Activated naive CD4-positive, alpha-beta T cell (primary cell): ENCODE results near the gene CD27.

ENCODE experiments used
- DNase-seq, 4 experiments: peaks; one replicate each; lab custom pipeline; 2025; lab: John Stamatoyannopoulos, UW

The CD27 gene

DNA sequence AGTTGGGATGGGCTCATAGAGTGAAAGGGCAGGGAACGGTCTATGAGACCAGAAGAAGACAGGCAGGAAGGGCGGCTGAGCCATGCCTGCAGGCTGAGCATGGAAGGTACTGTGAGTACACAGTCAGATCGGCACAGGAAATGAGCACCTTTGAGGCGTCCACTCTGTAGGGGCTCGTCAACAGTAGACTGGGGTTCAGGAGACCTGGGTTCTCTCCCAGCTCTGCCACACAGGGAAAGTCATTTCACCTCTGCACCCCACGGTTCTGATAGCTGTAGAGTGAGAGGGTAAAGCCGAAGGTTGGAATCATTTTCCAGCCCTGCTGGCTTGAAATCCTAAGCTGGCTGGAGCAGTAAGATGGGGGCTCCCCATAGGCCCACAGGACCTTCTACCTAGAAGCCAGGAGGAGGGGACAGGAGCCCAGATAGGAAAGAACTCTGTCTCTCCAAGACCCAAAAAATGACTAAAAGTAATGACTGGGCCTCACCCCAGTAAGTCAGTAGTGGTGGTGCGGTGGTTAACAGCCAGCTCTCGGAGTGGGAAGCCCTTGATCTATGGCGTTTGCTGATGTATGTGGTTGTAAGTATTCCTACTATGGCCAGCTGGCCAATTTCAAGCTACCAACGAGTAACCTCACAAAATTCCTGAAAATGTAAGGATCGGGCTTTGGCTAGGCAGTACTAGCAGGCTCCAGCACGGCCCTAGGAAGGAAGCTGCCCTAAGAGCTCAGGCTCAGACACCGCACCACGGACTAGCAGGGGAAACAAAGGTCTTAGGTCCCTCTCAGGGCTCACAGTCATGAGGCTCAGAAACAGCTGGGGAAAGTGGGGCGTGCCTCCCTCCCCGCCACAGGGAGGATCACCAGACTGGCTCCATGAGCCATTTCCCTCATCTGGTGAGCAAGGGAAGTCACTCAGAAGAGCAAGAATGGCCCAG lies 10.3 kb upstream of the CD27 start:
- peak in 1 of 4 experiments; percentile 35 for DNase-seq

DNA sequence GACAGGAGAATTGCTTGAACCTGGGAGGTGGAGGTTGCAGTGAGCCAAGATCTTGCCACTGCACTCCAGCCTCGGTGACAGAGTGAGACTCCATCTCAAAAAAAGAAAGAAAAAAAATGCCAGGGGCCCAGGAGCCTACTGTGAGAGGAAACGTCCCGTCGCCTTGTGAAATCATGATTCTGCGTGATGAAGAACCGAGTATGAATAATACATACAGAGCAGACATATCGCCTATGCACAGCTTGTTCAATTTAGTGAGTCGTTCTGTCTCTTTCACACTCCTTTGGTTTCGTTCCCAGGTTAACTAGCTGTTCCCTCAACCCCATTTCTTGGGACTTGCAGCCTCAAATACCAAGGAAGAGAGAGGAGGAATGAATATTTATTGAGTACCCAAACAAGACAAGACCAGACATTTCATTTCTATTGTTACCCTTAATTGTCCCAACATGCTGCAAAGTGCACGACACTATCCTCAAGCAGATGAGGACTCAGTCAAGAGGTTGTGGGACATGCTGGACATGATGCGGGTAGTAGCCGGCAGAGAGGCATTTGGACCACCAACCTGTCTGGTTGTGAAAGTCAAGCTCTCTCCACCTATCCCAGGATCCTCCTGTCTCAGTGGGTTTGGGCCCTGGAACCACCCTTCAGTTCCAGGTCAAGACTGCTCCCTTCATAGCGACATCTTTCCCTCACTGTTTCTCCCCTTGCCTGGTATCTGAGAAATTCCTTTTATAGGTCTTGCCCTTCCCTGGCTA lies 8.6 kb upstream of the CD27 start:
- no peak for DNase-seq

DNA sequence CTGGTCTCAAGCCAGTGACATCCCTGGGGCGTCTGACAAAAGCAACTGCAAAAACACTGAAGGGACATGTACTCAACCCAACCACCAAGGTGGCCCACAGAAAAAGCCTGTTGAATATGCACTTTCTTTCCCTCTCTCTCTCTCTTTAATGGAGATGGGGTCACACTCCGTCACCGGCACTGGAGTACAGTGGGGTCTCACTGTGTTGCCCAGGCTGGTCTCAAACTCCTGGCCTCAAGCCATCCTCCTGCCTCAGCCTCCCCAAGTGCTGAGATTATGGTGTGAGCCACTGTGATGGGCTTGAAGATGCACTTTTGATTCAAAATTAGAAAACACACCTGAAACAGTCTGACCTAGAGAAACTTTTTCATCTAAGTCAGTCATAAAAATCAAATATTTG lies 7.2 kb upstream of the CD27 start:
- DNase-seq = no peak

DNA sequence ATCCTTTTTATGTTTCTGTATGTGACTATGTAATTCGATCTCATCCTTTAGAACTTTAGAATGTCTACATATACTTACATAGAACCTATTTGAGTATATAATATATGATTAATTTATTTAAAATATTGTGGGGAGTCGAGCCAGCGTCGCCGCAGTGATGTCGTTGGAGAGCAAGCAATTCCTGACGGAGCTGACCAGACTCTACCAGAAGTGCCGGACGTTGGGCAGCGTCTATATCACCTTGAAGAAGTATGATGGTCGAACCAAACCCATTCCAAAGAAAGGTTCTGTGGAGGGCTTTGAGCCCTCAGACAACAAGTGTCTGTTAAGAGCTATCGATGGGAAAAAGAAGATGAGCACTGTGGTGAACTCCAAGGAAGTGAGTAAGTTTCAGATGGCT lies 6.4 kb upstream of the CD27 start:
- no peak for DNase-seq

- no peak for DNase-seq
Observed at GRCh38 chr12:6440391-6440790, 4.4 kb upstream of the CD27 start.

GRCh38 chr12:6442836-6443235 lies 1.9 kb upstream of the CD27 start:
- no peak for DNase-seq

DNA sequence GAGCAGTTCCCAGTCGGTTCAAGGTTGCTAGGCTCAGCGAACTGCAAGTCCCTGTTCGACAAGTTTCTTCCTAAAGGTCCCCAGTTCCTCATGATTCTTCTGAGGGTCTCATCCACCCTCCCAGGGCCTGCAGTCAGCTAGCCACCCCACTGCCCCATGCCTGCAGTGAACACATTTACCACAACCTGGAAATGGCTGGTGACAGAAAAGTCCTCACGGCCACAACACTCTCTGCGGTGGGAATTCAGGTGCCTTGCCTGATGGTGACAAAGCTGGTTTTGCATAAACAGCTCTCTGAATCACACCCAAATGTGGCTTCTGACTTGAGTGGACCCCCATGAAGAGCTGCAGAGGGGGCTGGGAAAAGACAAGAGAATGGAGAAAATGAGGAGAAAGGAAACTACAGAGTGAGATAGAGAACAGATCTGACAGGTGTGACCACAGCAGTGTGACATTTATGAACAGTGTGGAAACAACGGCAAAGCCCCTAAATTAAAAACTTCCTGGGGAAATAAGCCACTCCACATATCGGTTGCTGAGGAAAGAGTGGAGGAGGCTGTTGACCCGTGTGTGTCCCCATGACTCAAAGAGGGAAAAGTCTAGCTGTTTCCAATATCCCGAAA lies 1.3 kb upstream of the CD27 start:
- no peak for DNase-seq

DNA sequence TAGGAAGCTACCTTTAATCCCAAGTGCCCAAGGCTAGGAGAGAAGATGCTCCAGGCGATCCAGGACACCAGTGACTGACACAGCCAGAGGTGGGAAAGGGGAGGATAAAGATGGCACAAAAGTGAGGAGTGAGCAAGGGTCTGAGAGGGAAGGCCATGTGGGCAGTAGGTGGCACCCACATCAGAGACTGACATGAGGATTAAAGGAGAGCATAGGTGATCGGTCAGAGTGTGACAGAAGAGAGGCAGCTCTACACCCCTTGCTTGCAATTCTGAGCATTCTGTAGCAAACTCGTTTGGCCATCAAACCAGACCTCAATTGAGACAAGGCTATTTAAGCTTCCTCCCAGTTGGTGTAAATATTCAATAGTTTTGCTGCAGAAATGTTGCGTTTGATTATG lies 724 bp upstream of the CD27 start:
- DNase-seq = no peak

DNA sequence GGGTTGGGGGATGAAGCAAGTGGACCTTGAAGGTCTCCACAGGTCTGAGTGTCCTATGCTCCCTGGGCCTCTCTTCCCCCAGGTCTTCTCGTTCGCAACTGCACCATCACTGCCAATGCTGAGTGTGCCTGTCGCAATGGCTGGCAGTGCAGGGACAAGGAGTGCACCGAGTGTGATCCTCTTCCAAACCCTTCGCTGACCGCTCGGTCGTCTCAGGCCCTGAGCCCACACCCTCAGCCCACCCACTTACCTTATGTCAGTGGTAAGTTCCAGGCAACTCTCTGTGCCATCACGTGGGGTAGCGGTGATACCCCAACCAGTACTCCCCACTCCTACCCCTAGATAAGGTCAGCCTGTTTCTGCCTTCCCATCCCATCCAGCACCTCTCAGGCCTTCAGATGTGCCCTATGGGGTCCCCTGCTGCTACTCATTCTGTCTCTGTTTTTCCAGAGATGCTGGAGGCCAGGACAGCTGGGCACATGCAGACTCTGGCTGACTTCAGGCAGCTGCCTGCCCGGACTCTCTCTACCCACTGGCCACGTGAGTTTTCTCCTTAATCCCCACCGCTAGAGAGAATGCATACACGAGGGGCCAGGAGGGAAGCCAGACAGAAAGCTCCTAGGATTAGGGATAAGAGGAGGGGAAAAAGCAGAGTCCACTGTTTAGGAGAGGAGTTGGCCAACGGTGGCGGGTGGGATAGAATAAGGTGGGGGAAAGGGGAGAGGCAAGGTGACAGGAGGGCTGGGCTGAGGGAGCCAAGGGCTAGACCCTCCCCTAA lies 5.5 kb downstream of the CD27 start:
- DNase-seq = no peak

DNA sequence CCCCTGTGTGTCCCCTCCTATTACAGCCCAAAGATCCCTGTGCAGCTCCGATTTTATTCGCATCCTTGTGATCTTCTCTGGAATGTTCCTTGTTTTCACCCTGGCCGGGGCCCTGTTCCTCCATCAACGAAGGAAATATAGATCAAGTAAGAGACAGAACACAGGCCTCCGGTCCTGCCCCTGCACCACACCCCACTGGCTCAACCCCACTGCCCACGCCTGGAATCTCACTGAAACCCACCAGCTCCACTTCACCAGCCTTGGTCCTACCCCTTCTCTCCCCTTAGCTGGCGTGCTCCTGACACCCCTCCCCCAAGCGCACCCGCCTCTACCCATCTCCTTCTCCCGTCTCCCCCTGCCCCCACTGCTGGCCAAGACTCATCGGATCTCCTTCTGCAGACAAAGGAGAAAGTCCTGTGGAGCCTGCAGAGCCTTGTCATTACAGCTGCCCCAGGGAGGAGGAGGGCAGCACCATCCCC lies 6.2 kb downstream of the CD27 start:
- DNase-seq = no peak

GRCh38 chr12:6451348-6452244 lies 6.8 kb downstream of the CD27 start, which contains the start of gene TAPBPL:
Gene TAPBPL (plus strand): TSS chr12:6452042. CDS start chr12:6452249, 207 bp downstream.
- peak; percentile 31 to 60 (median 54) for DNase-seq

- no peak for DNase-seq
Observed at GRCh38 chr12:6452245-6452943, 7.6 kb downstream of the CD27 start.

DNA sequence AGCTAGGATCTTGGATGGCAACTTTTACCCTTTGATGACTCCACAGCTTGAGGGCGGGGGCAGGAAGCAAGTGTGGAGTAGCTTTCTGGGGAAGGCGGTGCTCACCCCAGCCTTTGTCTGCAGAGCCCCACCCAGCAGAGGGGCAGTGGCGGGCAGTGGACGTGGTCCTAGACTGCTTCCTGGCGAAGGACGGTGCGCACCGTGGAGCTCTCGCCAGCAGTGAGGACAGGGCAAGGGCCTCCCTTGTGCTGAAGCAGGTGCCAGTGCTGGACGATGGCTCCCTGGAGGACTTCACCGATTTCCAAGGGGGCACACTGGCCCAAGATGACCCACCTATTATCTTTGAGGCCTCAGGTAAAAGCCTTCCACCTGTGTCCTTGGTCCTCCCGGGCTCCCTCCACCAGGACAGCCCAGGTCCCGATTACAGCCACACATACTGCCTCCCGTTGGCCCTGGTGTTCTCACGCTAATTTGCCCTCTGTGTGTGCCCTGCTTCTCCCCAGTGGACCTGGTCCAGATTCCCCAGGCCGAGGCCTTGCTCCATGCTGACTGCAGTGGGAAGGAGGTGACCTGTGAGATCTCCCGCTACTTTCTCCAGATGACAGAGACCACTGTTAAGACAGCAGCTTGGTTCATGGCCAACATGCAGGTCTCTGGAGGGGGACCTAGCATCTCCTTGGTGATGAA lies 8.3 kb downstream of the CD27 start:
- no peak for DNase-seq

DNA sequence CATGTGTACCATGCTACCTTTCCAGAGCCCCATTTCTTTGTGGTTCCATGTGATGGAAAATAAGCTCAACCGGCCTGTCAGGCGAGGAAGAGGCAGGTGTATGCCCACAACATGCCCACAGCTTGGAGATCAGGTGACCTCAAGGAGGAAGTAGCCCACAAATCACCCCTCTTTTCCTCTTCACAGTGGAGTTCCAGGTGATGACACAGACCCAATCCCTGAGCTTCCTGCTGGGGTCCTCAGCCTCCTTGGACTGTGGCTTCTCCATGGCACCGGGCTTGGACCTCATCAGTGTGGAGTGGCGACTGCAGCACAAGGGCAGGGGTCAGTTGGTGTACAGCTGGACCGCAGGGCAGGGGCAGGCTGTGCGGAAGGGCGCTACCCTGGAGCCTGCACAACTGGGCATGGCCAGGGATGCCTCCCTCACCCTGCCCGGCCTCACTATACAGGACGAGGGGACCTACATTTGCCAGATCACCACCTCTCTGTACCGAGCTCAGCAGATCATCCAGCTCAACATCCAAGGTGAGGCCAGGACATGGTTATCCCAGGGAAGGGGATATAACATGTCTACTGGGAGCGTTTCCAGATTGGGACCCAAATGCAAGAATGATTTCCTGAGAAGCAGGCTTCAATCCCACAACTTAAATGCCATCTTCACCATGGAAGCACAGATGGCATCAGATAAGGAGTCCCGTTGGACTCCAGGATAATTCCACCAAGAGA lies 12.6 kb downstream of the CD27 start:
- no peak for DNase-seq

- DNase-seq = no peak
Observed at GRCh38 chr12:6458281-6459003, 13.7 kb downstream of the CD27 start.

- no peak for DNase-seq
Observed at GRCh38 chr12:6459004-6459337, 14.2 kb downstream of the CD27 start.

- no peak for DNase-seq
Observed at GRCh38 chr12:6460751-6461371, 16.1 kb downstream of the CD27 start.
